Measurements from ENCODE around the gene ZNF562.

The ZNF562 gene

DNA sequence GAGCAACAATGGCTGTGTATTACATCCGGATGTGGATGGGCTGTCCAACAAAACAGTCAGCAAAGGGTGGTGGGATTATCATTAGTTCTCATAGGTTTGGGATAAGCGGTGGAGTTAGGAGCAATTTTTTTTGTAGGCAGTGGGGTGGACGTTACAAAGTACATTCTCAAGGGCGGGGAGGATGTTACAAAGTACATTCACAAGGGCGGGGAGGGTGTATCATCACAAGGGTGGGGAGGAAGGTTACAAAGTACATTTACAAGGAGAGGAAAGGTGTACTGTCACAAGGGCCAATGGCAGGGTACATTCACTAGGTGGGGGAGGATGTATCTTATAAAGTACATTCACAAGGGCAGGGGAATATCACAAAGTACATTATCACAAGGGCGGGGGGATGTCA lies 33.1 kb downstream of the ZNF562 start:
- no peak for DNase-seq

DNA sequence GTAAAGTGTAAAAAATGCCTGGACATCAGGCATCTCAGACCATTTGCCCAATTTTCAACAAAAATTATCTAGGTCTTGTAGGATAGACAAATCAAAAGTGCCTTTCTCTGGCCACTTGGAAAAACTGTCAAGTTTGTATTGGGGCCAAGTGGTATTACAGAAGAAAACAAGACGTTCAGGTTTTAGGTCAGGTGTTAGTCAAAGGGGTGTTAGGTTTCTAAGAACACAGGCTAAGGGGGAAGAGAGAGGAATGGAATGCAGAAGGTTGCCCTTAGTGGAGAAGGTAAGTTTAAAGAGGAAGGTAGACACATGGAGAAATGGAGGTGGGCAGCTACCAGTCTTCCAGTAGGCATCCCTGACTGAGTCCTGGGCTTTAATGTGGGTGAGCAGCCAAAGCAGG lies 33.9 kb downstream of the ZNF562 start:
- no peak for DNase-seq

- no peak for DNase-seq
These were observed 38.9 kb downstream of the ZNF562 start for GRCh38 chr19:9636018-9636417.

- no peak for DNase-seq
These were observed 47.0 kb downstream of the ZNF562 start for GRCh38 chr19:9627856-9628255.

GRCh38 chr19:9622531-9622930 lies 52.4 kb downstream of the ZNF562 start:
- no peak for DNase-seq

GRCh38 chr19:9621156-9622037 lies 53.5 kb downstream of the ZNF562 start, which contains the start of gene ZNF561:
Gene ZNF561 (minus strand): TSS chr19:9621232. CDS start chr19:9619456, 1,776 bp downstream.
- DNase-seq: peak; percentile 81 to 83

- no peak for DNase-seq
These were observed 54.1 kb downstream of the ZNF562 start for GRCh38 chr19:9620842-9621155.

GRCh38 chr19:9615844-9616243 lies 59.1 kb downstream of the ZNF562 start:
- DNase-seq: no peak

DNA sequence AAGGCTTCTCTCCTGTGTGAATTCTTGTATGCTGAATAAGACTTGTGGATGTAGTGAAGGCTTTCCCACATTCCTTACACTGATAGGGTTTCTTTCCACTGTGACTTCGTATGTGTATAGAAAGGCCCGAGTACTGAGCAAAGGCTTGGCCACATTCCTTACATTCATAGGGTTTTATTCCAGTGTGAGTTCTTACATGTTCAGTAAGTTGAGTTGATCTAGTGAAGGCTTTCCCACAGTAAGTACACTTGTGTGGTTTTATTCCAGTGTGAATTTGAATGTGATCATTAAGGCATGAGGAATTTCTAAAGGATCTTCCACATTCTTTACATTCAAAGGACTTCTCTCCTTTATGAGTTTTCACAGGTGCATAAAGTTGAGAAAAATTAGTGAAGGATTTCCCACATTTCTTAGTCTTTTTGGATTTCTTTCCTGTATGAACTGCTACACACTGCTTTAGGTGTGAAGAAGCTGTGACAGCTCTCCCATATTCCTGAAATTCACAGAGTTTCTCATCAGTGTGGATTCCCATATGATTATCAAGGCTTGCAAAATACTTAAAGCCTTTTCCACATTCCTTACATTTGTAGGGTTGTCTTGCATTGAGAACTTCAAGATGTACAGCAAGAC lies 64.3 kb downstream of the ZNF562 start:
- no peak for DNase-seq

DNA sequence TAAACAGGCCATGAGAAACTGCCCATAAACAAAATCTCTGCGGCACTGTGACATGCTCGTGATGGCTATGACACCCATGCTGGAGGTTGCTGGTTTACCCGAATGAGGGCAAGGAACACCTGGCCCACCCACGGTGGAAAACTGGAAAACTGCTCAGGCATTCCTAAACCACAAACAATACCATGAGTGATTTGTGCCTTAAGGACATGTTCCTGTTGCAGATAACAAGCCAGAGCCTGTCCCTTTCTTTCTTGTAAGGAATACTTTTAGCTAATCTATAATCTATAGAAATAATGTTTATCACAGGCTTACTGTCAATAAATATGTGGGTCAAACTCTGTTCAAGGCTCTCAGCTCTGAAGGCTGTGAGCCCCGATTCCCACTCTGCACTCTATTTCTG lies 66.0 kb downstream of the ZNF562 start:
- DNase-seq: no peak

- DNase-seq: no peak
These were observed 77.9 kb downstream of the ZNF562 start for GRCh38 chr19:9597027-9597426.

All from stimulated activated CD4-positive, alpha-beta T cell treated with anti-CD3 and anti-CD28 coated beads, Interleukin-4, amount 100 ng/mL, for 4 hours (primary cell).